ENCODE measurements around the gene GRAPL.
"Not testable (repeated sequence)": the region's sequence is repeated elsewhere in the genome, so short reads cannot be mapped to it uniquely, and the experiment has no call there.

- not testable (repeated sequence) for TF ChIP-seq CTCF (conservative IDR thresholded peaks at IDR 0.05 in 1 of 2, IDR thresholded peaks at IDR 0.05 in 1 of 2; ENCODE audit: extremely low read depth in 1 of 2, insufficient read depth in 1 of 2, low read depth in 1 of 2, low read length in 2 of 2); EZH2 (IDR thresholded peaks at IDR 0.05; ENCODE audit: borderline replicate concordance, low read length)
These were observed 2.1 kb upstream of the GRAPL start for GRCh38 chr17:19125289-19125688.
